ENCODE measurements around the gene EBLN1.

DNA sequence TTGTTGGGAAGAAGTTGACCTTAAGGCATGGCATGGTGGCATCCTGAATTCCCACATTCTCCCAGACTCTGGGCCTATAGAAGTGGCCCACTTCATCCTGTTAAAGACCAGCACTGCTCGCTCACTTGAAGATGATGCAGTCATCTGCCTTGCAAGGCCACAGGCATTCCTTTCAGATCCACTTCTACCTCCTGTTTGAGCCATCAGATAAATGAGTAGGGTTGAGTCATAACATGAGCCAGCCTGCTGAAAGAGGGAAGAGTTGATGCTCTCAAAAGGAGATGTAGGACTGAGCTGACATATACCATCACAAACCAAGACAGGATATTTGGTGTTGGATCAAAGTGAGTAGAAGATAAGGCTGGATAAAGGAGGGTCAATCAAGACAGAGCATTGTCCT lies 1.5 kb upstream of the EBLN1 start:
- TF ChIP-seq BHLHE40 (IDR thresholded peaks at IDR 0.05; ENCODE audit: borderline replicate concordance) = no peak
- TF ChIP-seq SUZ12 (IDR thresholded peaks at IDR 0.05) = no peak
- TF ChIP-seq, protein P1, sequence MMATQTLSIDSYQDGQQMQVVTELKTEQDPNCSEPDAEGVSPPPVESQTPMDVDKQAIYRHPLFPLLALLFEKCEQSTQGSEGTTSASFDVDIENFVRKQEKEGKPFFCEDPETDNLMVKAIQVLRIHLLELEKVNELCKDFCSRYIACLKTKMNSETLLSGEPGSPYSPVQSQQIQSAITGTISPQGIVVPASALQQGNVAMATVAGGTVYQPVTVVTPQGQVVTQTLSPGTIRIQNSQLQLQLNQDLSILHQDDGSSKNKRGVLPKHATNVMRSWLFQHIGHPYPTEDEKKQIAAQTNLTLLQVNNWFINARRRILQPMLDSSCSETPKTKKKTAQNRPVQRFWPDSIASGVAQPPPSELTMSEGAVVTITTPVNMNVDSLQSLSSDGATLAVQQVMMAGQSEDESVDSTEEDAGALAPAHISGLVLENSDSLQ (IDR thresholded peaks at IDR 0.05) = no peak
- TF ChIP-seq TARDBP (IDR thresholded peaks at IDR 0.05) = no peak
- TF ChIP-seq FOXM1 (IDR thresholded peaks at IDR 0.05; ENCODE audit: borderline replicate concordance) = no peak
- TF ChIP-seq HDGF (IDR thresholded peaks at IDR 0.05; ENCODE audit: borderline replicate concordance) = no peak
- no peak for TF ChIP-seq ZNF384 (IDR thresholded peaks at IDR 0.05)
- TF ChIP-seq ELF4 (IDR thresholded peaks at IDR 0.05) = no peak
- TF ChIP-seq FOXA1 (IDR thresholded peaks at IDR 0.05) = no peak
- no peak for TF ChIP-seq SP1 (IDR thresholded peaks at IDR 0.05)
- TF ChIP-seq LEF1 (IDR thresholded peaks at IDR 0.05; ENCODE audit: borderline replicate concordance) = no peak
- no peak for TF ChIP-seq ARNT (IDR thresholded peaks at IDR 0.05)
